Measurements from ENCODE around the gene AFAP1L2. TPM values are rescaled to one million over a fixed set of nuclear protein-coding genes. Genes with fewer than 3 reads are reported as not detected.

Gene AFAP1L2
- total RNA-seq, 1 donor from 2014 or later: 5.7 TPM

- TF ChIP-seq CTCF (IDR thresholded peaks at IDR 0.05): no peak
- DNase-seq (ENCODE audit: extremely low spot score, unreplicated experiment): no peak
- Mint-ChIP-seq H3K36me3 (ENCODE audit: unreplicated experiment) (no peaks in the 10 kb centered on the region), H3K4me3 (ENCODE audit: unreplicated experiment) (no peak overlapping the region), H3K9me3 (ENCODE audit: unreplicated experiment) (no peaks in the 10 kb centered on the region), H3K27me3 (ENCODE audit: unreplicated experiment) (peaks cover 7% of the 10 kb centered on the region), H3K27ac (ENCODE audit: unreplicated experiment) (no peak overlapping the region), H3K4me1 (ENCODE audit: unreplicated experiment) (no peaks in the 10 kb centered on the region)
Observed at GRCh38 chr10:114282526-114282925, 121.8 kb downstream of the AFAP1L2 start.

GRCh38 chr10:114281461-114281860, 122.8 kb downstream of the AFAP1L2 start:
- H3K36me3 Mint-ChIP-seq (ENCODE audit: unreplicated experiment): no peaks in the 10 kb centered on the region
- H3K9me3 Mint-ChIP-seq (ENCODE audit: unreplicated experiment): no peaks in the 10 kb centered on the region
- DNase-seq (ENCODE audit: extremely low spot score, unreplicated experiment): no peak
- H3K27ac Mint-ChIP-seq (ENCODE audit: unreplicated experiment): no peak overlapping the region
- no peak for TF ChIP-seq CTCF (IDR thresholded peaks at IDR 0.05)
- H3K4me1 Mint-ChIP-seq (ENCODE audit: unreplicated experiment): no peaks in the 10 kb centered on the region
- peaks cover 7% of the 10 kb centered on the region for H3K27me3 Mint-ChIP-seq (ENCODE audit: unreplicated experiment)
- no peak overlapping the region for H3K4me3 Mint-ChIP-seq (ENCODE audit: unreplicated experiment)

GRCh38 chr10:114281006-114281405, 123.3 kb downstream of the AFAP1L2 start:
- Mint-ChIP-seq H3K4me3 (ENCODE audit: unreplicated experiment) (no peak overlapping the region), H3K9me3 (ENCODE audit: unreplicated experiment) (no peaks in the 10 kb centered on the region), H3K27me3 (ENCODE audit: unreplicated experiment) (peaks cover 7% of the 10 kb centered on the region), H3K36me3 (ENCODE audit: unreplicated experiment) (no peaks in the 10 kb centered on the region), H3K27ac (ENCODE audit: unreplicated experiment) (no peak overlapping the region), H3K4me1 (ENCODE audit: unreplicated experiment) (no peaks in the 10 kb centered on the region)
- no peak for DNase-seq (ENCODE audit: extremely low spot score, unreplicated experiment)
- no peak for TF ChIP-seq CTCF (IDR thresholded peaks at IDR 0.05)

GRCh38 chr10:114279901-114280644, 124.2 kb downstream of the AFAP1L2 start:
- Mint-ChIP-seq H3K4me1 (ENCODE audit: unreplicated experiment) (no peaks in the 10 kb centered on the region), H3K4me3 (ENCODE audit: unreplicated experiment) (no peak overlapping the region), H3K27ac (ENCODE audit: unreplicated experiment) (no peak overlapping the region), H3K9me3 (ENCODE audit: unreplicated experiment) (no peaks in the 10 kb centered on the region), H3K36me3 (ENCODE audit: unreplicated experiment) (no peaks in the 10 kb centered on the region), H3K27me3 (ENCODE audit: unreplicated experiment) (peaks cover 7% of the 10 kb centered on the region)
- no peak for DNase-seq (ENCODE audit: extremely low spot score, unreplicated experiment)
- TF ChIP-seq CTCF (IDR thresholded peaks at IDR 0.05): no peak

DNA sequence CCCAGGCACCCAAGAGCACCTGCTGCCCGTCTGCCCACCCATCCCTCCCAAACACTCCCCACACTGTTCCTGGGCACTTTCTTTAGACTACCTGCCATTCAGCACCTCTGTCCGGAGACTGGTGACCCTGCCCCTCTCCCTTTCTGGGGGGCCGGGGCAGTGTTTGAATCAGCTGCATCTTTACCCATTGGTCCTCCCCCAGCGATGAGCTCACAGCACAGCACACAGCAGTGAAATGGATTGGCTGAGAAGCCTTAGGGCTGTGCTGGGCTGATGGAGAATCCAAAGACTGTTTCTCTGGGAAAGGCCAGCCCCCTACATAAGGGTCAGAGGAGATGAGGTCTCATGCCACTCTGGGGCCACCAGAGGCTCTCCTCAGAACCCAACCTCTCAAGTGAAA, 125.0 kb downstream of the AFAP1L2 start:
- no peaks in the 10 kb centered on the region for H3K4me1 Mint-ChIP-seq (ENCODE audit: unreplicated experiment)

More for the DNA sequence above, 125.0 kb downstream of the AFAP1L2 start:
- Mint-ChIP-seq H3K27me3 (ENCODE audit: unreplicated experiment) (peaks cover 7% of the 10 kb centered on the region), H3K27ac (ENCODE audit: unreplicated experiment) (no peak overlapping the region), H3K36me3 (ENCODE audit: unreplicated experiment) (no peaks in the 10 kb centered on the region), H3K9me3 (ENCODE audit: unreplicated experiment) (no peaks in the 10 kb centered on the region), H3K4me3 (ENCODE audit: unreplicated experiment) (no peak overlapping the region)
- TF ChIP-seq CTCF (IDR thresholded peaks at IDR 0.05): no peak
- DNase-seq (ENCODE audit: extremely low spot score, unreplicated experiment): no peak

All from osteocyte (in vitro differentiated cells).